ENCODE measurements around the gene OPRM1. TPM values are rescaled to one million over a fixed set of nuclear protein-coding genes. Genes with fewer than 3 reads are reported as not detected.
A peak's percentile ranks its signal among the peaks of the same experiment; 100 is the strongest.
"Not testable (repeated sequence)": the region's sequence is repeated elsewhere in the genome, so short reads cannot be mapped to it uniquely, and the experiment has no call there.

OPRM1 gene
- total and polyA plus RNA-seq, 4 donors = 2.5 to 20.9 (median 2.7) TPM

- no CpG with 5 or more reads among the region's 1 CpG for WGBS (ENCODE audit: insufficient coverage)
- DNase-seq (ENCODE audit: low read depth in 4 of 6, low spot score in 6 of 6) = peak in 1 of 6 donors; percentile 41
- Histone ChIP-seq H3K36me3 (ENCODE audit: control insufficient read depth, insufficient read depth, low read length) (no peaks in the 10 kb centered on the region), H3K9me3 (ENCODE audit: control insufficient read depth, insufficient read depth, low read length) (no peaks in the 10 kb centered on the region), H3K4me3 (ENCODE audit: low read depth, low read length) (no peak overlapping the region), H3K4me1 (ENCODE audit: control insufficient read depth, insufficient read depth, low read length) (no peaks in the 10 kb centered on the region), H3K27ac (ENCODE audit: low read depth, low read length) (no peak overlapping the region), H3K27me3 (ENCODE audit: control insufficient read depth, insufficient read depth, low read length) (no peaks in the 10 kb centered on the region)
These were observed 32.2 kb downstream of the OPRM1 start for GRCh38 chr6:154071236-154071635.

- H3K9me3 ChIP-seq (ENCODE audit: control insufficient read depth, insufficient read depth, low read length) = no peaks in the 10 kb centered on the region
- H3K4me3 ChIP-seq (ENCODE audit: low read depth, low read length) = no peak overlapping the region
- H3K36me3 ChIP-seq (ENCODE audit: control insufficient read depth, insufficient read depth, low read length) = no peaks in the 10 kb centered on the region
- no CpG with 5 or more reads among the region's 1 CpG for WGBS (ENCODE audit: insufficient coverage)
- no peak overlapping the region for H3K27ac ChIP-seq (ENCODE audit: low read depth, low read length)
- no peak for DNase-seq (ENCODE audit: low read depth in 4 of 6, low spot score in 6 of 6)
- no peaks in the 10 kb centered on the region for H3K4me1 ChIP-seq (ENCODE audit: control insufficient read depth, insufficient read depth, low read length)
- H3K27me3 ChIP-seq (ENCODE audit: control insufficient read depth, insufficient read depth, low read length) = no peaks in the 10 kb centered on the region
These were observed 32.7 kb downstream of the OPRM1 start for GRCh38 chr6:154071711-154072110.

- not testable (repeated sequence) for H3K36me3 ChIP-seq (ENCODE audit: control insufficient read depth, insufficient read depth, low read length); H3K9me3 ChIP-seq (ENCODE audit: control insufficient read depth, insufficient read depth, low read length); H3K27me3 ChIP-seq (ENCODE audit: control insufficient read depth, insufficient read depth, low read length); H3K27ac ChIP-seq (ENCODE audit: low read depth, low read length); DNase-seq (ENCODE audit: low read depth in 4 of 6, low spot score in 6 of 6); H3K4me3 ChIP-seq (ENCODE audit: low read depth, low read length); H3K4me1 ChIP-seq (ENCODE audit: control insufficient read depth, insufficient read depth, low read length)
- no CpG with 5 or more reads among the region's 2 CpGs for WGBS (ENCODE audit: insufficient coverage)
These were observed 39.6 kb downstream of the OPRM1 start for GRCh38 chr6:154078596-154078995.

- no peaks in the 10 kb centered on the region for H3K9me3 ChIP-seq (ENCODE audit: control insufficient read depth, insufficient read depth, low read length)
- DNase-seq (ENCODE audit: low read depth in 4 of 6, low spot score in 6 of 6) = no peak
- H3K36me3 ChIP-seq (ENCODE audit: control insufficient read depth, insufficient read depth, low read length) = no peaks in the 10 kb centered on the region
- H3K4me1 ChIP-seq (ENCODE audit: control insufficient read depth, insufficient read depth, low read length) = no peaks in the 10 kb centered on the region
- no peaks in the 10 kb centered on the region for H3K27me3 ChIP-seq (ENCODE audit: control insufficient read depth, insufficient read depth, low read length)
- no peak overlapping the region for H3K27ac ChIP-seq (ENCODE audit: low read depth, low read length)
- no peak overlapping the region for H3K4me3 ChIP-seq (ENCODE audit: low read depth, low read length)
- WGBS (ENCODE audit: insufficient coverage) = 75% methylated on average over 6 of the region's 8 CpGs
These were observed 41.6 kb downstream of the OPRM1 start for GRCh38 chr6:154080461-154081189.

- H3K4me1 ChIP-seq (ENCODE audit: control insufficient read depth, insufficient read depth, low read length) = no peaks in the 10 kb centered on the region
- no peaks in the 10 kb centered on the region for H3K9me3 ChIP-seq (ENCODE audit: control insufficient read depth, insufficient read depth, low read length)
- no peak overlapping the region for H3K4me3 ChIP-seq (ENCODE audit: low read depth, low read length)
- no peak overlapping the region for H3K27ac ChIP-seq (ENCODE audit: low read depth, low read length)
- no peaks in the 10 kb centered on the region for H3K27me3 ChIP-seq (ENCODE audit: control insufficient read depth, insufficient read depth, low read length)
- no peak for DNase-seq (ENCODE audit: low read depth in 4 of 6, low spot score in 6 of 6)
- no peaks in the 10 kb centered on the region for H3K36me3 ChIP-seq (ENCODE audit: control insufficient read depth, insufficient read depth, low read length)
- no CpG with 5 or more reads among the region's 3 CpGs for WGBS (ENCODE audit: insufficient coverage)
These were observed 47.5 kb downstream of the OPRM1 start for GRCh38 chr6:154086510-154086909.

- H3K36me3 ChIP-seq (ENCODE audit: control insufficient read depth, insufficient read depth, low read length) = no peaks in the 10 kb centered on the region
- no peaks in the 10 kb centered on the region for H3K27me3 ChIP-seq (ENCODE audit: control insufficient read depth, insufficient read depth, low read length)
- no peak overlapping the region for H3K27ac ChIP-seq (ENCODE audit: low read depth, low read length)
- peak in 1 of 6 donors; percentile 5 for DNase-seq (ENCODE audit: low read depth in 4 of 6, low spot score in 6 of 6)
- H3K9me3 ChIP-seq (ENCODE audit: control insufficient read depth, insufficient read depth, low read length) = no peaks in the 10 kb centered on the region
- no peak overlapping the region for H3K4me3 ChIP-seq (ENCODE audit: low read depth, low read length)
- H3K4me1 ChIP-seq (ENCODE audit: control insufficient read depth, insufficient read depth, low read length) = no peaks in the 10 kb centered on the region
- WGBS (ENCODE audit: insufficient coverage) = no CpG with 5 or more reads among the region's 5 CpGs
These were observed 53.4 kb downstream of the OPRM1 start for GRCh38 chr6:154092326-154092962.

- H3K27me3 ChIP-seq (ENCODE audit: control insufficient read depth, insufficient read depth, low read length) = no peaks in the 10 kb centered on the region
- H3K27ac ChIP-seq (ENCODE audit: low read depth, low read length) = no peak overlapping the region
- H3K36me3 ChIP-seq (ENCODE audit: control insufficient read depth, insufficient read depth, low read length) = no peaks in the 10 kb centered on the region
- no peak for DNase-seq (ENCODE audit: low read depth in 4 of 6, low spot score in 6 of 6)
- no peaks in the 10 kb centered on the region for H3K4me1 ChIP-seq (ENCODE audit: control insufficient read depth, insufficient read depth, low read length)
- WGBS (ENCODE audit: insufficient coverage) = 82% methylated on average over 2 of the region's 8 CpGs
- no peaks in the 10 kb centered on the region for H3K9me3 ChIP-seq (ENCODE audit: control insufficient read depth, insufficient read depth, low read length)
- H3K4me3 ChIP-seq (ENCODE audit: low read depth, low read length) = no peak overlapping the region
These were observed 54.4 kb downstream of the OPRM1 start for GRCh38 chr6:154093231-154094044.

- H3K27me3 ChIP-seq (ENCODE audit: control insufficient read depth, insufficient read depth, low read length) = no peaks in the 10 kb centered on the region
- WGBS (ENCODE audit: insufficient coverage) = 61% methylated on average over 3 of the region's 5 CpGs
- H3K36me3 ChIP-seq (ENCODE audit: control insufficient read depth, insufficient read depth, low read length) = no peaks in the 10 kb centered on the region
These were observed 56.5 kb downstream of the OPRM1 start for GRCh38 chr6:154095571-154095970.

GRCh38 chr6:154096316-154096715 lies 57.3 kb downstream of the OPRM1 start:
- no peaks in the 10 kb centered on the region for H3K27me3 ChIP-seq (ENCODE audit: control insufficient read depth, insufficient read depth, low read length)
- H3K9me3 ChIP-seq (ENCODE audit: control insufficient read depth, insufficient read depth, low read length) = no peaks in the 10 kb centered on the region
- H3K27ac ChIP-seq (ENCODE audit: low read depth, low read length) = no peak overlapping the region
- 100% methylated on average over 2 of the region's 7 CpGs for WGBS (ENCODE audit: insufficient coverage)
- H3K4me3 ChIP-seq (ENCODE audit: low read depth, low read length) = no peak overlapping the region
- H3K36me3 ChIP-seq (ENCODE audit: control insufficient read depth, insufficient read depth, low read length) = no peaks in the 10 kb centered on the region
- no peaks in the 10 kb centered on the region for H3K4me1 ChIP-seq (ENCODE audit: control insufficient read depth, insufficient read depth, low read length)
- DNase-seq (ENCODE audit: low read depth in 4 of 6, low spot score in 6 of 6) = no peak

More at GRCh38 chr6:154095571-154095970, 56.5 kb downstream of the OPRM1 start:
- no peak overlapping the region for H3K27ac ChIP-seq (ENCODE audit: low read depth, low read length)
- H3K4me3 ChIP-seq (ENCODE audit: low read depth, low read length) = no peak overlapping the region
- no peaks in the 10 kb centered on the region for H3K4me1 ChIP-seq (ENCODE audit: control insufficient read depth, insufficient read depth, low read length)
- H3K9me3 ChIP-seq (ENCODE audit: control insufficient read depth, insufficient read depth, low read length) = no peaks in the 10 kb centered on the region
- DNase-seq (ENCODE audit: low read depth in 4 of 6, low spot score in 6 of 6) = peak in 1 of 6 donors; percentile 43
